Epithelial cell of prostate (primary cell): Measurements from ENCODE around the gene RPL7L1.
"Not testable (repeated sequence)": the region's sequence is repeated elsewhere in the genome, so short reads cannot be mapped to it uniquely, and the experiment has no call there.

ENCODE experiments used
- DNase-seq: peaks from one replicate; pipeline ENCODE4 v3.0.0-alpha.2; 2011; ENCODE audit warnings: low read depth, low spot score
- H3K27ac ChIP-seq: fragments of 450-650 bp; 2 replicates; pipeline ENCODE4 v1.5.1; 2017; ENCODE audit warnings: mild to moderate bottlenecking

Gene RPL7L1

GRCh38 chr6:42890311-42891198 lies 11.1 kb downstream of the RPL7L1 start:
- DNase-seq: peak; percentile 92
- peak overlapping the region; percentile 100 for H3K27ac ChIP-seq

GRCh38 chr6:42891199-42891722 lies 11.8 kb downstream of the RPL7L1 start:
- peak overlapping the region; percentile 100 for H3K27ac ChIP-seq
- DNase-seq: no peak

- not testable (repeated sequence) for H3K27ac ChIP-seq, DNase-seq
Observed at GRCh38 chr6:42894041-42894828, 14.8 kb downstream of the RPL7L1 start.

GRCh38 chr6:42896178-42896719 lies 16.8 kb downstream of the RPL7L1 start:
- DNase-seq: no peak
- H3K27ac ChIP-seq: no peak overlapping the region

GRCh38 chr6:42898891-42899361 lies 19.5 kb downstream of the RPL7L1 start:
- no peak overlapping the region for H3K27ac ChIP-seq
- DNase-seq: no peak

- no peak overlapping the region for H3K27ac ChIP-seq
- no peak for DNase-seq
Observed at GRCh38 chr6:42899871-42900270, 20.5 kb downstream of the RPL7L1 start.

- H3K27ac ChIP-seq: no peak overlapping the region
- DNase-seq: peak; percentile 14
Observed at GRCh38 chr6:42901538-42901957, 22.1 kb downstream of the RPL7L1 start.

GRCh38 chr6:42902429-42903263 lies 23.2 kb downstream of the RPL7L1 start:
- not testable (repeated sequence) for H3K27ac ChIP-seq, DNase-seq

- no peak overlapping the region for H3K27ac ChIP-seq
- DNase-seq: no peak
Observed at GRCh38 chr6:42904467-42904866, 25.1 kb downstream of the RPL7L1 start.

GRCh38 chr6:42907336-42907735 lies 27.9 kb downstream of the RPL7L1 start:
- no peak for DNase-seq

GRCh38 chr6:42909835-42910234 lies 30.4 kb downstream of the RPL7L1 start:
- no peak for DNase-seq
- no peak overlapping the region for H3K27ac ChIP-seq

More at GRCh38 chr6:42907336-42907735, 27.9 kb downstream of the RPL7L1 start:
- no peak overlapping the region for H3K27ac ChIP-seq

- DNase-seq: no peak
- no peak overlapping the region for H3K27ac ChIP-seq
Observed at GRCh38 chr6:42911171-42912021, 32.0 kb downstream of the RPL7L1 start.

GRCh38 chr6:42914546-42914945 lies 35.1 kb downstream of the RPL7L1 start:
- H3K27ac ChIP-seq: no peak overlapping the region
- no peak for DNase-seq

- no peak within 1 kb of the TSS for H3K27ac ChIP-seq
- DNase-seq: no peak
Observed at GRCh38 chr6:42915732-42916131, 36.3 kb downstream of the RPL7L1 start, which contains the start of gene PTCRA. PTCRA (plus strand) TSS chr6:42916053; CDS start chr6:42916070, 17 bp downstream.

GRCh38 chr6:42916288-42916687 lies 36.9 kb downstream of the RPL7L1 start:
- no peak for DNase-seq
- no peak overlapping the region for H3K27ac ChIP-seq

- H3K27ac ChIP-seq: no peak overlapping the region
- DNase-seq: no peak
Observed at GRCh38 chr6:42921801-42922200, 42.4 kb downstream of the RPL7L1 start.

GRCh38 chr6:42923666-42924065 lies 44.2 kb downstream of the RPL7L1 start:
- DNase-seq: no peak
- no peak overlapping the region for H3K27ac ChIP-seq

- no peak overlapping the region for H3K27ac ChIP-seq
- no peak for DNase-seq
Observed at GRCh38 chr6:42925248-42925857, 45.9 kb downstream of the RPL7L1 start.
